Stimulated activated CD4-positive, alpha-beta T cell treated with anti-CD3 and anti-CD28 coated beads, Interleukin-15, amount 100 ng/mL, for 24 hours (primary cell): ENCODE data around the gene EFHD1.
"Not testable (repeated sequence)": the region's sequence is repeated elsewhere in the genome, so short reads cannot be mapped to it uniquely, and the experiment has no call there.

Source experiments
- DNase-seq: peaks from one replicate; pipeline ENCODE4 v3.0.0-alpha.2; 2020

The EFHD1 gene

DNA sequence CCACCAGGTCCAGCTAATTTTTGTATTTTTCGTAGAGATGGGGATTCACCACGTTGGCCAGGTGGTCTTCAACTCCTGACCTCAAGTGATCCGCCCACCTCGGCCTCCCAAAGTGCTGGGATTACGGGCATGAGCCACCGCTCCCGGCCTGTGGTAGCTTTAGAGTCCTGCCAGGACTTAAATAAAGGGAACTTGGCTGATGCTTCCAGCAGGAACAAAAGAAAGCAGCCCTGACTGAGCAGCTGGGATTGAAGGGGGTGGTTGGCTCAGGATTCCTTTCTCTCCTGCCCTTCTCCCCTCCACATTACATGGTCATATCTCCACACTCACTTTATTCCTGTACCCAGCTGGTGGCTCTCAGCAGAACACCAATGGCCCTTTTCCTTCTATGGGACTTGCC is 20.0 kb downstream of the EFHD1 start:
- DNase-seq, result no peak

DNA sequence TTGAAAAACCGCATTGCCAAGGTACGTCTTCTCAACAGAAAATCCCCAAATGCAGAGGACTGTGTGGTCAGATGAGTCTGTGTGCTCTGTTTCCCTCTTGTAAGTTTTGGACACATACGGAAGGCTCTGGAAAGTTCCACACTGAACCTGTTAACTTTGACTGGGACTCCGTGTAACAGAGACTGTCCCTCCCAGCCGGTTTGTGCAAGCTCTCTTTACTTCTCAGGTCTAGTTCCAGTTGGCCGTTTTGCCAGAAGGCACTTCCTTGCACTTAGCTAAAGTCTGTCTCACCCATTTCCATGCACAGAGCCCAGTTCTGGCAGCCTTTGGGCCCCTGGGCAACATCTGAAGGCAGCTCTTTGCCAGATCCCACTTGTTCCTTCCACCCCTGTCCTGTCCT is 22.0 kb downstream of the EFHD1 start:
- DNase-seq, result no peak

DNA sequence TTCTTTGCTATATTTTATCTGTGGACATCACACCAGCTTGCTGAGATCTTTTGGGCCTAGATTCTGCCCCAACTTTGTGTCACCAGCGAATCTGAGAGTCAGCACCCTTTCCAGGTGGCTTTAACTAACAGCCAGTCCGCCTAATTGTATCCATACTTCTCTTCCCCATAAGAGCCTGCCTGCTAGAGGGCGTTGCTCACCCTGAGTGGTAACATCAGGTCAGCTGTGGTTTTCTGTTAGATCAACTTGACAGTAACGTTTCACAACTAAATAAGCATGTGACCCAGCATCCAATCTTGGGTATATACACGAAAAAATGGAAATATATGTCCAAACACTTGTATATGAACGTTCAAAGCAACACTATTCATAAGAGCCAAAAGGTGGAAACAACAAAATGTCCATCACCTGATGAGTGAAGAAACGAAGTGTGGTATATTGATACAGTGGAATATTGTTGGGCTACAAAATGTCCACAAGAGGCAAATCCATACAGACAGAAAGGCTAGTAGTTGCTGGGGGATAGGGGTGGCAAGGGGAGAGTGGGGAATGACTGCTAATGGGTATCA is 24.9 kb downstream of the EFHD1 start:
- no peak for DNase-seq

DNA sequence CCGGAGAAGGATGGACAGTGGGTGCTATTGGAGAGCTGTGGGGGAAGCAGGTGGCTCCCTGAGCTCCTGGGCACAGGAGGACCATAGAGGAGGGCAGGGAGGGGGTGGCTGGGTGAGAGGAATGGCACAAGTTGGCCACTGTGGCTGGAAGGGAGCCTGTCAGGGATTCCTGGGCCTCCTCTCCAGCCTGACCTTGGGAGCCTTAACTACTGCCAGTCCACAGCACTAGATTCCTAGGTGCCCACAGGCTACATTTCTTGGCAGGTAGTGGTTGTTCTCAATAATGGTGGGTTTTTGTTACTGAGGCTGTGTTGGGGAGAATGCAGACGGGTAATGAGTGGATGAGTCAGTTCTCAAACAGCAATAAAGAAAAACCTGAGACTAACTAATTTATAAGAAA is 26.0 kb downstream of the EFHD1 start:
- DNase-seq, result no peak

DNA sequence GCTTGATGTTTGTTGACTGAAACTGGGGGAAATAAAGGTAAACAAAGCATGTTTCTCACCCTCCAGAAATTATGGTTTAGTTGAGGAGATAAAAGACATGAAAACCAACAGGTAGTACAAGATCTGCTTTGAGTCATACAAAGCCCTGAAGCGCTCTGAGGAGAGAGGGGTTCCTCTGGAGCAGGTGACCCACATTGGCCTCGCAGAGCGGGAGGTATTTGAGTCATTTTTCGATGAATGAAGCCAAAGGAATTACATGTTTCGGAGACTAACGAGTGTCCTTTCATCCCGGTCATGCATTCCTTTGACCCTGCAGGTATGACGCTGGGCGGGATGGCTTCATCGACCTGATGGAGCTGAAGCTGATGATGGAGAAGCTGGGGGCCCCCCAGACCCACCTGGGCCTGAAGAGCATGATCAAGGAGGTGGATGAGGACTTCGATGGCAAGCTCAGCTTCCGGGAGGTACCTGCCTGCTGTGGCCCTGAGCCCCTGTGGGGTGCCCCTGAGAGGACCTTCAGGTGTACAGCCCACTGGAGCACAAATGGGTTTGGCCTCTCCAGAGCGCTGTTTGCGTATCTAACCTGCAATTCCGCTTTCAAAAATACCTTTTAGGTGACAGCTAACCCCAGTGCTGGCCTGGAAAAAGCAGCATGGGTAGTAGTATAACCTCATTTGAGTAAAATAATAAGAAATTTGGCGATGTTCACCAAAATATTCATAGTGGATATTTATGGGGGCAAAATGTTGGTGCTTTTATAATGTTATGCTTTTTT is 29.3 kb downstream of the EFHD1 start:
- no peak for DNase-seq

DNA sequence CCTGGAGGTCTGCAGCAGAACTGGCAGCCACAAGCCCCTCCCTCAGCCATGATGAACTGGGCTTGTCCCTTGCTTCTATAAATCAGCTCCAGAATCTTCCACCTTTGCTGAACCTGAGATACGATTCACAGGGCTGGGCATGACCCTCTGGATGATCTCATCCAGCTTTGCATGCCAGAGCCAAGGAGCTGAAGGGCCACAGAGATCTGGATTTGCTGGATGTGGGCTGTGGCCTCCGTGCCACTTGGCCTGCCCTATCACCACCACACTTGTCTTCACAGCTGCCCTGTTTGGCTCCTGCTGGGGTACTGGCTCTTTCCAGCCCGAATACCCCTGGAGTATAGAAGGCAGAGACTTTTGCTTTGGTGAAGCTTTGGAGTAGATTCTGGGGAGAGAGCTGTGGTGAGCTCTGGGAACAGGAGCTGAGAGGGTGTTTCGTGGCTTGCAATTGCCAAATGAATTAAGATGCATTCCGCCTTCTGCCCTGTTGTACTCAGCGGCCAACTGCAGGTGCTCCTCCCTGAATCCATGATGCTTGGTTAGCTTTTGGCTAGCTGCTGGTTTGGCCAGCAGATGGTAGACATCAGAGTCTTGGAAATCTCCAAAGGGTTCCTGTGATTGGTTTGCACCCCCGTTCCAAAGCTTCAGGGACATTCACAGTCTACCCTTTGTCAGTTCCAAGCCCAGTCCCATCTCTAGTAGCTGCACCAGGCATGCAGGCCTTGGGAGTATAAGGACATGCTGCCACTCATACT is 32.8 kb downstream of the EFHD1 start:
- DNase-seq, result no peak

- no peak for DNase-seq
Measured at GRCh38 chr2:232667989-232668583, 34.7 kb downstream of the EFHD1 start.

DNA sequence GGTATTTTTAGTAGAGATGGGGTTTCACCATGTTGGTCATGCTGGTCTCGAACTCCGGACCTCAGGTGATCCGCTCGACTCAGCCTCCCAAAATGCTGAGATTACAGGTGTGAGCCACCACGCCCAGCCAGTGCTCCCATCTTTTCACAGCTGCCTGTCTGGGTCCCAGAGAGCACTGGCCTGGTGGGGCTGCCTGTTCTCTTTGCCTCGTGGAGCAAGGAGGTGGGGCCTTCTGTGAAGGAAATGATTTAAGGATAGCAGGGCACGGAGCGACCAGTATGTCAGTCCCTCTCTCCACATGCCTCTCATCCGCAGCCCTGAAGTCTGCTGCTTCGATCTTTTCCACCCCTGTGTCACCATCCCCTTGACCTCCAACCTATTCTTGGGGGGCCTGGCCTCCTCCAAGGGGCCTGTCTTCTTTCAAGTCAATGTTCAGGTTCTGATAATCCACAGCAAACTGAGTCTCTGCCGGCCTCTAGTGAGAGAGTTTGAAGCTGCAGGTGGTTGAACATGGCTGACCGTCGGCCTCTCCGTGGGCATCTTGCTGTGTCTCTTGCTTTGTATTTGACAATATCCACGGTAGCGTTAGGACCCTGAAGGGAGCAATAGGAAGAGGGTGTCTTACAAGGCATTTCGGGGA is 35.5 kb downstream of the EFHD1 start:
- no peak for DNase-seq

GRCh38 chr2:232672588-232672987 is 39.2 kb downstream of the EFHD1 start:
- DNase-seq, result no peak

- no peak for DNase-seq
Measured at GRCh38 chr2:232674491-232674890, 41.1 kb downstream of the EFHD1 start.

- DNase-seq, result no peak
Measured at GRCh38 chr2:232675381-232675780, 42.0 kb downstream of the EFHD1 start.

DNA sequence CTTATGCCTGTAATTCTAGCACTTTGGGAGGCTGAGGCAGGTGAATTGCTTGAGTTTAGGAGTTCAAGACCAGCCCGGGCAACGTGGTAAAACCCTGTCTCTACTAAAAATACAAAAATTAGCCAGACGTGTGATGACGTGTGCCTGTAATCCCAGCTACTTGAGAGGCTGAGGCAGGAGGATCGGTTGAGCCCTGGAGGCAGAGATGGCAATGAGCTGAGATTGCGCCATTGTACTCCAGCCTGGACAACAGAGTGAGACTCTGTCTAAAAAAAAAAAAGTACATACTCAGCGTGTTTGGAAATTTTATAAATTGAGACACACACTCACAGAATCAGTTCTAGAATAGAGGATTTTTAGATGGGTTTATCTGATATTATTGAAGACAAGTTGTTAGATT is 46.6 kb downstream of the EFHD1 start:
- DNase-seq, result no peak

DNA sequence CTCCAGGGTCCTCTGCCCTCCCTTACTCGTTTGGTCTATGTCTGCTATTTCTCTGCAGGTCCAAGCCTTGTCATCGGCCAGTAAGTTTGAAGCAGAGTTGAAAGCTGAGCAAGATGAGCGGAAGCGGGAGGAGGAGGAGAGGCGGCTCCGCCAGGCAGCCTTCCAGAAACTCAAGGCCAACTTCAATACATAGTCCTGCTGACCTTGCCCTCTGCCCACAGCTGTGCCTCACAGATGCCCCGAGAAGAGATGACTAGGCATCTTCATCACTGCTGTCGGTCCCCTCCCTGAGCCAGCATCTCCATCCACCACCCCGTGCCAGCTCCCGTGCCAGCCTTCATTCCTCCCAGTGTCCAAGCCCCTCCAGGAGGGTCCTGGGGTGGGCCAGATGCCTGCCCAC is 48.1 kb downstream of the EFHD1 start:
- DNase-seq, result no peak

DNA sequence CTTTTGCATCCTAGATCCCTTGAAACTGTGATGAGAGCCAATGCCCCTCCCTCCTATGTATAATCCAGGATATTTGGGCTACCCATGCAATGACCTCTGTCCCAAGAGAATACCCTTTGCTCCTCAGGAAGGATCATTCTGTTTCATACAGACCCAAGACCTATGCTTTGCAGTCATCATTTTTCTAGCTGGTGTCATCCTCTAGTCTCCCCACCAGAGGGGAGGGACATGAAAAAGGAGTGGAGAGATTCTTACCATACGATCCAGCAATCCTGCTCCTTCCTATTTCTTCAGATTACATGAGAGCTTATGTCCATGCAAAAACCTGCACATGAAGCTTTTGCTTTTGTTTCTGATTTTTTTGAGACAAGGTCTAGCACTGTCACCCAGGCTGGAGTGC is 50.0 kb downstream of the EFHD1 start:
- DNase-seq, result no peak

GRCh38 chr2:232685391-232685790 is 52.0 kb downstream of the EFHD1 start:
- DNase-seq, result not testable (repeated sequence)

- DNase-seq, result no peak
Measured at GRCh38 chr2:232687382-232688160, 54.2 kb downstream of the EFHD1 start.

DNA sequence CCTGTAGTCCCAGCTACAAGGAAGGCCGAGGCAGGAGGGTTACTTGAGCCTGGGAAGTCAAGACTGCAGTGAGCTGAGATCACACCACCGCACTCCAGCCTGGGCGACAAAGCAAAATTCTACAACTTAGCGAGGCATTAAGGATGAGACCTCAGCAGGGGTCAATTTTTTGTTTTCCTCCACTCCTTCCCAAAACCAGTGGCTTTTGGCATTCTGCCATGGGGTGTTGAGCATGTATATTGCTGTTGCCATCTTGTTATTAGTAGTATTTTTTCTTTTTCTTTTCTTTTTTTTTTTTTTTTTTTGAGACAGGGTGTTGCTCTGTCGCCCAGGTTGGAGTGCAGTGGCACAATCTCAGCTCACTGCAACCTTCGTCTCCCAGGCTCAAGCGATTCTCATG is 54.8 kb downstream of the EFHD1 start:
- no peak for DNase-seq

GRCh38 chr2:232689152-232689910 is 55.9 kb downstream of the EFHD1 start:
- DNase-seq, result no peak

DNA sequence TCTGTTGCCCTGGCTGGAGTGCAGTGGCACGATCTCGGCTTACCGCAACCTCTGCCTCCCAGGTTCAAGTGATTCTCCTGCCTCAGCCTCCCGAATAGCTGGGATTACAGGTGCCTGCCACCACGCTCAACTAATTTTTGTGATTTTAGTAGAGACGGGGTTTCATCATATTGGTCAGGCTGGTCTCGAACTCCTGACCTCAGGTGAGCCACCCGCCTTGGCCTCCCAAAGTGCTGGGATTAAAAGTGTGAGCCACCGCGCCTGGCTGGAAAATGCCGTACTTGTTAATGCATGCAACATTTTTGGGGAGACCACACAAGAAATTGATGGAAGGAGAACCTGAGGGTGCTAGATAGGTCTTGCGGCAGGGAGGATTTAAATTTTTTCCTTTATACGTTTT is 57.7 kb downstream of the EFHD1 start:
- DNase-seq, result not testable (repeated sequence)

GRCh38 chr2:232693344-232693743 is 59.9 kb downstream of the EFHD1 start:
- no peak for DNase-seq

DNA sequence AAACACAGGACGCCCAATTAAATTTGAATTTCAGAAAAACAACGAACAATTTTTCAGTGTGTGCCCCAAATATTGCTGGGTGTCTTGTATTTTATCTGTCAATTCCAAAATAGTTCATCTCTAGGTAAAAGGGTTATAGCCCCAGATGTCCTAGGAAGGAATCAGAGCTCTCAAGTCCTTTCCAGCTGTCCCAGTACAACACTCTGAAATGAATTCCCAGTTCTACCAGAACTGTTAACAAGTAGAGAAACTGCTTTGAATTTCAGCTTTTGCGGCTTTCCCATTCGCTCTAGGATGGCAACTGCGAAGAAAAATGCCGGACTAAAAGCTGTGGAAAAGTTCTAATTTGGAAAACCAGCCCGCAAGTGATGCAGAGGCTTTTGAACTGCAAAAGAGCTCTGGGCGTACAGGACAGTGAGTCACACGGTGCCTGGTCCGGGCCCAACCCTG is 63.2 kb downstream of the EFHD1 start:
- no peak for DNase-seq
